ENCODE results near the gene CTNND2. TPM values are rescaled to one million over a fixed set of nuclear protein-coding genes. Genes with fewer than 3 reads are reported as not detected.

Gene CTNND2
- total RNA-seq, 1 donor from 2014 or later, result 0.29 TPM

DNA sequence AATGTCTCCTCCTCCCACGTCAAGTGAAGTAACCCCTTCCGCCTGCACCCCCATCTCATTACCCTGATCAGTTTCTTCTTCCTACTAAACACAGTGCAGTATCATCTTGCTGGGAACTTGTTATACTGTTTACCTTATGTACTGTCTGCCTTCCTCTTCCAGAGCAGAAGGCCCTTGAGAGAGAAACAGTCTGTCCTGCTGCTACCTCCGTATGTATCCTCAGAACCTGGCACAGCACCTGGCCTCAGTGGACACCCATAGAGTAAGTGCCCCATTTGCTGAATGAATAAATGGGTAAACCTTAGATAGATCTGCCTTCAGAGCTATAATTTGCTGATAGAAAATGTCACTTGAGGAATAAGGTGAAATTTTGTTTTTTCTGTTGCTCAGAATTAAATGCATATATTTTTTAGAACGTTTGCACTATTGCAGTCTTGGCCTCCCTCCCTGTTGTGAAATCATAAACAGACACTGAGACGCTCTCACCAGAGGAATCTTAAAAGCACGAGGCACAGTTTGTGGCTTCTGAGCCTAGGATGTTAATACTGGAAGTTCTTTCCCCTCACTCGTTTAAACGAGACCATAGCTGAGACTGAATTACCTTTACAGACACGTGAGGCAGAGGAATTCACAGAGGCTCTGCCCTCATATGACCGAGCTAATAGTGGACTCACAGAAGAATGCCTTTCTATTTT, 920.1 kb downstream of the CTNND2 start:
- Histone ChIP-seq H3K36me3 (ENCODE audit: control insufficient read depth, insufficient read depth, low read length) (no peaks in the 10 kb centered on the region), H3K27me3 (ENCODE audit: control insufficient read depth, insufficient read depth, low read length) (peaks cover 2% of the 10 kb centered on the region), H3K4me3 (ENCODE audit: low read depth, low read length) (no peak overlapping the region)
- TF ChIP-seq, protein P1, sequence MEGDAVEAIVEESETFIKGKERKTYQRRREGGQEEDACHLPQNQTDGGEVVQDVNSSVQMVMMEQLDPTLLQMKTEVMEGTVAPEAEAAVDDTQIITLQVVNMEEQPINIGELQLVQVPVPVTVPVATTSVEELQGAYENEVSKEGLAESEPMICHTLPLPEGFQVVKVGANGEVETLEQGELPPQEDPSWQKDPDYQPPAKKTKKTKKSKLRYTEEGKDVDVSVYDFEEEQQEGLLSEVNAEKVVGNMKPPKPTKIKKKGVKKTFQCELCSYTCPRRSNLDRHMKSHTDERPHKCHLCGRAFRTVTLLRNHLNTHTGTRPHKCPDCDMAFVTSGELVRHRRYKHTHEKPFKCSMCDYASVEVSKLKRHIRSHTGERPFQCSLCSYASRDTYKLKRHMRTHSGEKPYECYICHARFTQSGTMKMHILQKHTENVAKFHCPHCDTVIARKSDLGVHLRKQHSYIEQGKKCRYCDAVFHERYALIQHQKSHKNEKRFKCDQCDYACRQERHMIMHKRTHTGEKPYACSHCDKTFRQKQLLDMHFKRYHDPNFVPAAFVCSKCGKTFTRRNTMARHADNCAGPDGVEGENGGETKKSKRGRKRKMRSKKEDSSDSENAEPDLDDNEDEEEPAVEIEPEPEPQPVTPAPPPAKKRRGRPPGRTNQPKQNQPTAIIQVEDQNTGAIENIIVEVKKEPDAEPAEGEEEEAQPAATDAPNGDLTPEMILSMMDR (IDR thresholded peaks at IDR 0.05; ENCODE audit: insufficient read depth, low read length, poor library complexity, severe bottlenecking), result no peak
- no peak for DNase-seq (ENCODE audit: low read depth)

DNA sequence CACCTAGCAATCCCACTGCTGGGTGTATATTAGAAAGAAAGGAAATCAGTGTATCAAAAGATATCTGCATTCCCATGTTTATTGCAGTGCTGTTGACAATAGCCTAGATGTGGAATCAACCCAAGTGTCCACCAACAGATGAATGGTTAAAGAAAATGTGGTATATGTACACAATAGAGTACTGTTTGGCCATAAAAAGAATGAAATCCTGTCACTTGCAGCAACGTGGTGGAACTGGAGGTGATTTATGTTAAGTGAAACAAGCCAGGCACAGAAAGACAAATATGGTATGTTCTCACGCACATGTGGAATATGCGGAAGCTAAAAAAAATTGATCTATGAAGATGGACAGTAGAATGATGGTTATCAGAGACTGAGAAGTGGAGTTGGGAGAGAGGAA, 921.6 kb downstream of the CTNND2 start:
- TF ChIP-seq, protein P1 (IDR thresholded peaks at IDR 0.05; ENCODE audit: insufficient read depth, low read length, poor library complexity, severe bottlenecking), result no peak
- H3K4me3 ChIP-seq (ENCODE audit: low read depth, low read length), result no peak overlapping the region
- DNase-seq (ENCODE audit: low read depth), result no peak

DNA sequence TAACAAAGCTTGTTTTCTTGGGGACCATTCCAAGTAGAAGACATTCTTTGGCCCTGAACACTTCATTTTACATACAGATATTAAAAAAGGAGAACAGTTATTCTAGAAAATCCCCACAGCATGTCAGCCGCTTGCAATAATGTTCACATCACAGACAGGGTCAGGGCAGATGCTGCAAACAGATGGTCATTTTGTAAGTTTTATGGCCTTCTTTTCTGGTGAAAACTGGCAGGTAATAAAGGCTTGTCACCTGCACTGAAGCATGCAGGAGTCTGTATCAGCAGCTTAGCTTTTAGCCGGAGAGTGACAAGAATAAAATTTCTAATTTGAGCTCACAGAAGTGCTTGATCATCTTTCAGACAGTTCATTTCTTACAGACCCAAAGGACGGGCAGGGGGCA, 922.3 kb downstream of the CTNND2 start:
- Histone ChIP-seq H3K4me3 (ENCODE audit: low read depth, low read length) (no peak overlapping the region), H3K36me3 (ENCODE audit: control insufficient read depth, insufficient read depth, low read length) (no peaks in the 10 kb centered on the region), H3K27me3 (ENCODE audit: control insufficient read depth, insufficient read depth, low read length) (no peaks in the 10 kb centered on the region)
- TF ChIP-seq, protein P1 (IDR thresholded peaks at IDR 0.05; ENCODE audit: insufficient read depth, low read length, poor library complexity, severe bottlenecking), result no peak
- no peak for DNase-seq (ENCODE audit: low read depth)

More for the DNA sequence above, 921.6 kb downstream of the CTNND2 start:
- Histone ChIP-seq H3K27me3 (ENCODE audit: control insufficient read depth, insufficient read depth, low read length) (no peaks in the 10 kb centered on the region), H3K36me3 (ENCODE audit: control insufficient read depth, insufficient read depth, low read length) (no peaks in the 10 kb centered on the region)

DNA sequence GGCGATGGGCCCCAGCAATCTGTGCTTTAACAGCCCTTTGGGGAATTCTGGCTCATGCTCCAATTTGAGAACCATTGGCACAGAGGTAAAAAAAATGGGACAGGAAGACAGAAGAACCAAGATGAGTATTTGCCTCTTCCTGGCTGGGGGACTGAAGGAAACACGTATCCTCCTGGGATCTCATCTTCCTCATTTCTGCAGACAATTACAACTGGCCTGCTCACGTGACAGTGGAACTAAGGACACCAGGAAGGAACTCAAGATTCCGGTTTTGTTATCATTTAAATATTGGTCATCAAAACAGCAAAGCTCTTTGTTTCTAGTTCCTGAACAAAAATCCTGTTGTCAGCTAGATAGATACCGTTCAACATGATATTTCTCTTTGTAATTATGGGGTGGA, 927.2 kb downstream of the CTNND2 start:
- Histone ChIP-seq H3K4me3 (ENCODE audit: low read depth, low read length) (no peak overlapping the region), H3K36me3 (ENCODE audit: control insufficient read depth, insufficient read depth, low read length) (no peaks in the 10 kb centered on the region), H3K27me3 (ENCODE audit: control insufficient read depth, insufficient read depth, low read length) (no peaks in the 10 kb centered on the region)
- TF ChIP-seq, protein P1 (IDR thresholded peaks at IDR 0.05; ENCODE audit: insufficient read depth, low read length, poor library complexity, severe bottlenecking), result no peak
- DNase-seq (ENCODE audit: low read depth), result no peak

DNA sequence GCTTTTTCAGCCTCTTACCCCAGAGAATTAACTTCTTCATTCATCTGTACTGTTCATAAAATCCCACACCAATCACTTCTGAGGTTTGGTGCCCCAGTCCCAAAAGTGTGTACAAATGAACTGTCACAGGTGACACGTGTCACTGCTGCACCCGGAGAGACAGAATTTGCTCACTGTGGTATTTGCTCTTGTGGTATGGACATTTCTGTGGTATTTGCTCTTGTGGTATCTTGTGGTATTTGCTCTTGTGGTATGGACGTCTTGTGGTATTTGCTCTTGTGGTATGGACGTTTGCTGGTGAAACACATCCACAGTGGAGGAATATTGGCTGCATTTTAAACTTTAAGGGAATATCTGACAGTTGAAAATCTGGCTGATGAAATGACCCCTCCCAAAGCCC, 928.3 kb downstream of the CTNND2 start:
- Histone ChIP-seq H3K4me3 (ENCODE audit: low read depth, low read length) (no peak overlapping the region), H3K27me3 (ENCODE audit: control insufficient read depth, insufficient read depth, low read length) (no peaks in the 10 kb centered on the region), H3K36me3 (ENCODE audit: control insufficient read depth, insufficient read depth, low read length) (no peaks in the 10 kb centered on the region)
- TF ChIP-seq, protein P1 (IDR thresholded peaks at IDR 0.05; ENCODE audit: insufficient read depth, low read length, poor library complexity, severe bottlenecking), result no peak
- no peak for DNase-seq (ENCODE audit: low read depth)

DNA sequence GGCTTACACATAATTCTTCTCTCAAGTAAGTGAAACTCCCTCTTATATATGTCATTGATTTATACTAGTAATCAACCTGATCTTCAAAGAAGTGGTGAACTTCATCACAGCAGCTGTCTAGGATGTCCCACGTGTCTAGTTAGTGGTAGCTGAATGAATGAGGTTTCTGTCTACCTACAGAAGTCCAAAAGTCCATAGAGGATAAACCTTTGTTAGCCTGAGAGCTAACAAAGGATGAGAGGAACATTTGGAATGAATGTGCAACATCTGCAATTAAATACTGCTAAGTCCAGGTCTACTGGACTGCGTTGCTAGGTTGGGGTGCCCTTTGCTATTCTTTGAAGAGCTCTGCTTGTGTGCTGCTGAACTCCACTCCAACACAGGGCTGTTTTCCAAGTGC, 929.4 kb downstream of the CTNND2 start:
- Histone ChIP-seq H3K27me3 (ENCODE audit: control insufficient read depth, insufficient read depth, low read length) (no peaks in the 10 kb centered on the region), H3K36me3 (ENCODE audit: control insufficient read depth, insufficient read depth, low read length) (no peaks in the 10 kb centered on the region), H3K4me3 (ENCODE audit: low read depth, low read length) (no peak overlapping the region)
- DNase-seq (ENCODE audit: low read depth), result no peak
- TF ChIP-seq, protein P1 (IDR thresholded peaks at IDR 0.05; ENCODE audit: insufficient read depth, low read length, poor library complexity, severe bottlenecking), result no peak
